Superior temporal gyrus (tissue), 1 donor: ENCODE results near the gene ADAMTSL1.

Experiments used
- DNase-seq: peaks from one replicate; pipeline ENCODE4 v3.0.0-alpha.2; 2016; ENCODE audit errors: extremely low spot score

Gene ADAMTSL1

GRCh38 chr9:18605766-18606180, 131.8 kb downstream of the ADAMTSL1 start:
- DNase-seq = no peak

- DNase-seq = no peak
Observed at GRCh38 chr9:18606281-18606680, 132.3 kb downstream of the ADAMTSL1 start.

GRCh38 chr9:18606846-18607245, 132.9 kb downstream of the ADAMTSL1 start:
- no peak for DNase-seq

- no peak for DNase-seq
Observed at GRCh38 chr9:18608371-18608770, 134.4 kb downstream of the ADAMTSL1 start.

GRCh38 chr9:18610956-18611355, 137.0 kb downstream of the ADAMTSL1 start:
- DNase-seq = peak; percentile 87

- no peak for DNase-seq
Observed at GRCh38 chr9:18611971-18612370, 138.0 kb downstream of the ADAMTSL1 start.

- DNase-seq = no peak
Observed at GRCh38 chr9:18614116-18614515, 140.2 kb downstream of the ADAMTSL1 start.

- DNase-seq = no peak
Observed at GRCh38 chr9:18614651-18615050, 140.7 kb downstream of the ADAMTSL1 start.

- no peak for DNase-seq
Observed at GRCh38 chr9:18616976-18617375, 143.0 kb downstream of the ADAMTSL1 start.

- DNase-seq = no peak
Observed at GRCh38 chr9:18617759-18618158, 143.8 kb downstream of the ADAMTSL1 start.

- DNase-seq = no peak
Observed at GRCh38 chr9:18618862-18619261, 144.9 kb downstream of the ADAMTSL1 start.

GRCh38 chr9:18622186-18622836, 148.4 kb downstream of the ADAMTSL1 start:
- no peak for DNase-seq

GRCh38 chr9:18623221-18624079, 149.5 kb downstream of the ADAMTSL1 start:
- no peak for DNase-seq

GRCh38 chr9:18626046-18626698, 152.2 kb downstream of the ADAMTSL1 start:
- no peak for DNase-seq

GRCh38 chr9:18629136-18629535, 155.2 kb downstream of the ADAMTSL1 start:
- DNase-seq = no peak

- no peak for DNase-seq
Observed at GRCh38 chr9:18632632-18633403, 158.9 kb downstream of the ADAMTSL1 start.

- DNase-seq = no peak
Observed at GRCh38 chr9:18636781-18637180, 162.8 kb downstream of the ADAMTSL1 start.

GRCh38 chr9:18638371-18639249, 164.7 kb downstream of the ADAMTSL1 start:
- DNase-seq = no peak

GRCh38 chr9:18639911-18640310, 166.0 kb downstream of the ADAMTSL1 start:
- DNase-seq = no peak

GRCh38 chr9:18658804-18659705, 185.1 kb downstream of the ADAMTSL1 start:
- no peak for DNase-seq
